GM21367 (cell line): ENCODE results near the gene CLDN7.

ENCODE experiments used
- ATAC-seq: cut with Tn5 transposase; IDR thresholded peaks from one replicate; pipeline ENCODE4 v1.9.1; 2021; ENCODE audit not compliant: unreplicated experiment

Gene CLDN7

DNA sequence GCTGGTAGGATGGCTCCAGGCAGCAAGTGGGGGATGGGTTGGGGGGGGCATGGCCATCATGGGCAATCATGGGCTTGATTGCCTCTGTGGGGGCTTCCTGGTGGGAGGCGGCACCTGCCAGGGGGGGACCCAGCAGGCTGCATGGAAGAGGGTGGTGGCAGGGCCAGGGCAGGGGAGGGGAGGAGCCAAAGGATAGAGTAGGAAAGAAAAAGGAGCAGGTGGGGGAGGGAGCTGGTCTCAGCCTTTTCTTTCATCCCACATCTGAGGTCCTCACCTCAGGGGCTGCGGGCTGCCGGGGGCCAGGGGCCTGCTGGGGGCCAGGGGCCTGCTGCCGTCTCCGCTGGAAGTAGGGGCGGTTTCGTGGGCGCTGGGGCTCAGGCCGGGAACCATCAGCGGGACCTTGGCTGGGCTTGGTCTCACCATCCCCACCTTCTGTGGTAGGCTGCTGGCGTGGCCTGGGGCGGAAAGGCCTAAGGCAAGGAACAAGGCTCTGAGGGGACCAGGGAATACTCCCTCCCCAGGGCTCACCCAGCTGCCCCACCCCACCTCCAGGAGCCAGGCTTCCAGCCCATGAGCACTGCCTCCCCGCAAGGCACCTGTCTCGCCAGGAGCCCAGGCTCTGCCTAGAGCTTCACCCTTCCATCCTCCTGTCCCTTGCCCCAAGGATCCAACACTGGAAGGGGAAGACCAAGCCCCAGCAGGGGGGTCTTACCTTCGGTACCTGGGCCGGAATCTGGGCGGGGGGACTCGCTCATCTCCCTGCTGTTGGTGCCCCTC, 27.2 kb upstream of the CLDN7 start:
- ATAC-seq, result no peak

DNA sequence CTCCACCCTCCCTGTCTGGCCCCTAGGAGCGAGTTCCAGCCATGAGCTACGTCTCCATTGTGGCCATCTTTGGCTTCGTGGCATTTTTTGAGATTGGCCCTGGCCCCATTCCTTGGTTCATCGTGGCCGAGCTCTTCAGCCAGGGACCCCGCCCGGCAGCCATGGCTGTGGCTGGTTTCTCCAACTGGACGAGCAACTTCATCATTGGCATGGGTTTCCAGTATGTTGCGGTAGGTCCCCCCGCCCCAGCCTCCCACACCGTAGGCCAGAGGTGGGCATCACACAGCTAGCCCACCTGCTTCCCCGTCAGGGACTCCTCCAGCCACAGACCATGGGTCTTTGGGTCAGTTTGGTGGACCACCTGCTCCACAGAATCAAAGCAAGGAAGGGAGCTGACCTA, 23.4 kb upstream of the CLDN7 start:
- ATAC-seq, result no peak

DNA sequence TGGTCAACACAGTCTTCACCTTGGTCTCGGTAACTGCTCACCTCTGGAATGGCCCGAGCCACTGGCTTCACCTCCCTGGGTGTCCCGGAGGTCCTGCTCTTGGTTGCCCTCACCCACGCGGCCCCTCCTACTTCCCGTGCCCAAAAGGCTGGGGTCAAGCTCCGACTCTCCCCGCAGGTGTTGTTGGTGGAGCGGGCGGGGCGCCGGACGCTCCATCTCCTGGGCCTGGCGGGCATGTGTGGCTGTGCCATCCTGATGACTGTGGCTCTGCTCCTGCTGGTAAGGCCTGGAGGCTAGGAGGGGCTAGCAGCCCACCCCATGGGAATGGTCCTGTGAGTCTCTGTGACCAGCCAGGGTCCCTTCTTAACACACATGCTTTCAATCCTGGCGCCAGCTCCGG, 22.6 kb upstream of the CLDN7 start:
- no peak for ATAC-seq

DNA sequence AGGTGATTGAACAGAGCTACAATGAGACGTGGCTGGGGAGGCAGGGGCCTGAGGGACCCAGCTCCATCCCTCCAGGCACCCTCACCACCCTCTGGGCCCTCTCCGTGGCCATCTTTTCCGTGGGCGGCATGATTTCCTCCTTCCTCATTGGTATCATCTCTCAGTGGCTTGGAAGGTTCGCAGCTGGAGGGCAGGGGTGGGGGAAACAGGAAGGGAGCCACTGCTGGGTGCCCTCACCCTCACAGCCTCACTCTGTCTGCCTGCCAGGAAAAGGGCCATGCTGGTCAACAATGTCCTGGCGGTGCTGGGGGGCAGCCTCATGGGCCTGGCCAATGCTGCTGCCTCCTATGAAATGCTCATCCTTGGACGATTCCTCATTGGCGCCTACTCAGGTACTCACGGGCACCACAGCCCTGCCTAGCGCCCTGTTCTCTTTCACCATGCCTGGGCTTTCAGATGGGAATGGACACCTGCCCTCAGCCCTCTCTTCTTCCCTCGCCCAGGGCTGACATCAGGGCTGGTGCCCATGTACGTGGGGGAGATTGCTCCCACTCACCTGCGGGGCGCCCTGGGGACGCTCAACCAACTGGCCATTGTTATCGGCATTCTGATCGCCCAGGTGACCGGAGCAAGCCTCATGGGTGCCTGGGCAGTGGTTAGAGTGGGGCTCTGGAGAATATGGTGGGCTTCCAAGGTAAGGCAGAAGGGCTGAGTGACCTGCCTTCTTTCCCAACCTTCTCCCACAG, 21.4 kb upstream of the CLDN7 start:
- ATAC-seq, result no peak

DNA sequence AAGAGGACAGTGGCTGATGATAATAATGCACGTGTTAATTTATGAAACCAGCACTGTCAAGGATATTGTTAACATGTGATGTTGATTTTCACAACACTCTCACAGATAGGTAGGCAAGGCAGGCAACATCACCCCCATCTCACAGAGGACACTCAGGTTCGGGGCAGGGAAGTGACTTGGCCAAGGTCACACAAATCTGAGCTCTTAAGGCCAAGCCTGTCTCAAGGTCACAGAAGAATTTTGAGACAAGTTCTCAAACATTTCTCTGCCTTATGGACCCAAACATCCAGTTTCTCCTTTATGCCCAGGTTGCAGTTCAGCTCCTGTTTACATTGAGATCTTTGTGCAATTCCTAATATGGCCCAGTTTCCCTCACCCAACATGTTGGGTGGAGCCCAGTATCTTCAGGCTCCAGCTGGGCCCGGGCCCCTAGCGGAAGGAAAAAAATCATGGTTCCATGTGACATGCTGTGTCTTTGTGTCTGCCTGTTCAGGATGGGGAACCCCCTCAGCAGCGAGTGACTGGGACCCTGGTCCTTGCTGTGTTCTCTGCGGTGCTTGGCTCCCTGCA, 20.6 kb upstream of the CLDN7 start:
- ATAC-seq, result no peak

DNA sequence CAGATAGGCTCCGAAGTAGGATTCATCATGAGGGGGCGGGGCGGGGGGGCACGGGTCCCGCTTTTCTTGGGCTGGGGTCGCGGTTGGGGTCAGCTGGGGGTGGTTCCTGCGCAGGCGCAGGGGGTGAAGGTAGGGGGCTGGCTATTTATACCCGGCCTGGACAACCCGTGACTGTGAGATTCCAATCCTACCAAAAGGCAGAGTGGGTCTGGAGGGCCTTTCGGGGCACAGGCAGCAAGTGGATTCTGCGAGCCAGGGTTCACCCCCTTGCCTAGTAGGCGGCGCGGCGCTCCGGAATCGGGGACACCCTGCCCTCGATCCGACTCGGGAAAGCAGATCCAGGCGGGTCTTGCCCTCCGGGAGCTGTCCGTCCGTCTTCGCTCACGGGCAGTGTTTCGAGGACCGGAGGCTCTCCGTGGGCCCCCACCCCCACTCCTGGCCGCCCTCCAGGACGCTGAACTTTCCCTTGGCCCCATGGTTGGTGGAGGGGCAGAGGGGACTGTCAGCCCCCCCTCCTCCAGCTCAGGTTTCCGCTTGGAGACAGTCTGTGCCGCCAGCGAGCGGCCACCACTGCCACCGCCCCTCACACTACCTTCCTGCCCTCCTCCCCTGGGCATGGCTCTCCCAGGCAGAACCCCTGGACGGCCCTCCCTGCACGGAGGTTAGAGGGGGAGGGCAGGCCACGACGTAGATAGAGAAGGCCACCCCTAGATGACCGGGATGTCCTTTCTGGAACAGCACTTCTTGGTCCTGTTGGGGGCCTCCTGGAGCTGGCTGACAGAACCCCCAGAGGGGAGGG, 19.9 kb upstream of the CLDN7 start:
- ATAC-seq, result no peak

DNA sequence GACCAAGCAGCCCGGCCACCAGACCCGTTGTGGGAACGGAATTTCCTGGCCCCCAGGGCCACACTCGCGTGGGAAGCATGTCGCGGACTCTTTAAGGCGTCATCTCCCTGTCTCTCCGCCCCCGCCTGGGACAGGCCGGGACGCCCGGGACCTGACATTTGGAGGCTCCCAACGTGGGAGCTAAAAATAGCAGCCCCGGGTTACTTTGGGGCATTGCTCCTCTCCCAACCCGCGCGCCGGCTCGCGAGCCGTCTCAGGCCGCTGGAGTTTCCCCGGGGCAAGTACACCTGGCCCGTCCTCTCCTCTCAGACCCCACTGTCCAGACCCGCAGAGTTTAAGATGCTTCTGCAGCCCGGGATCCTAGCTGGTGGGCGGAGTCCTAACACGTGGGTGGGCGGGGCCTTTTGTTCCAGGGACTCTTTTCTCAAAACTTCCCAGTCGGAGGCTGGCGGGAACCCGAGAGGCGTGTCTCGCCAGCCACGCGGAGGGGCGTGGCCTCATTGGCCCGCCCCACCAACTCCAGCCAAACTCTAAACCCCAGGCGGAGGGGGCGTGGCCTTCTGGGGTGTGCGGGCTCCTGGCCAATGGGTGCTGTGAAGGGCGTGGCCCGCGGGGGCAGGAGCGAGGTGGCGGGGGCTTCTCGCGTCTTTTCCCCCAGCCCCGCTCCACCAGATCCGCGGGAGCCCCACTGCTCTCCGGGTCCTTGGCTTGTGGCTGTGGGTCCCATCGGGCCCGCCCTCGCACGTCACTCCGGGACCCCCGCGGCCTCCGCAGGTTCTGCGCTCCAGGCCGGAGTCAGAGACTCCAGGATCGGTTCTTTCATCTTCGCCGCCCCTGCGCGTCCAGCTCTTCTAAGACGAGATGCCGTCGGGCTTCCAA, 19.0 kb upstream of the CLDN7 start, which contains the start of gene SLC2A4:
Gene SLC2A4, plus strand, starts transcription at position 645 of the 879 bp plus-strand sequence. Its CDS starts 217 bp downstream, at position 862.
- ATAC-seq, result no peak

DNA sequence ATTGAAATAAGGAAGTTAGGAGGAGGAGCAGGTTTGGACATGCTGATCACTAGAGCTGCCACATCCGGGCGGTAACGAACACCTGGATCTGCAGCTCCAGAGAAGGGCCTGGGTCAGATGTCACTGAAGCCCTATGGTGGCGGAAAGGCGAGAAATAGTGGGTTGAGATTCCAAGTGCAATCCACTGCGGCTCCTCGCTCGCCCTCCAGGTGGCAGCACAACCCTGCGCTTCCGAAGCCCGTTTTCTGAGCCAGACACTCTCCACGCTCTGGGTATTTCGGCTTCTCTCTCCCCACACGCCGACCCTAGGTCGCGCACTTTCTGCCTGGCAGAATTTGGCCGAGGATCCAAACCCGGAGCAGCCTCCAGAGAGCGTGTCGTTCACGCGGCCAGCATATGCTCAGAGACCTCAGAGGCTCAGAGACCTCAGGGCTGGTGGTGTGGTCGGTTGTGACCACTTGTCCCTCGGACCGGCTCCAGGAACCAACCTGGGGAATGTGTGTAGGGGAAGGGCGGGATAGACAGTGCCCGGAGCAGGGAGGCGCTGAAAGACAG, 18.3 kb upstream of the CLDN7 start:
- ATAC-seq, result peak; percentile 48

DNA sequence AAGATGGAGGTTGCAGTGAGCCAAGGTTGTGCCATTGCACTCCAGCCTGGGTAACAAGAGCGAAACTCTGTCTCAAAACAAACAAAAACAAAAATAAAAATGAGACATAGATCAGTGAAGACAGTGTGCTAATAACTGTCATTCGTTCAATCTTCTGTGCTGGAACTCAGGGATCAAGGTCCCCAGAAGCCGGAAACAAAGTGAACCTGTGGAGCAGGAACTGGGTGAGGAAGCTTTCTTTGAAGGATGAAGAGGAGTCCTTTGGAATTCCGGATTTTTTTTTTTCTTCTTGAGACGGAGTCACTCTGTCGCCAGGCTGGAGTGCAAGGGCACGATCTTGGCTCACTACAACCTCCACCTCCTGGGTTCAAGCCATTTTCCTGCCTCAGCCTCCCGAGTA, 17.2 kb upstream of the CLDN7 start:
- ATAC-seq, result no peak

DNA sequence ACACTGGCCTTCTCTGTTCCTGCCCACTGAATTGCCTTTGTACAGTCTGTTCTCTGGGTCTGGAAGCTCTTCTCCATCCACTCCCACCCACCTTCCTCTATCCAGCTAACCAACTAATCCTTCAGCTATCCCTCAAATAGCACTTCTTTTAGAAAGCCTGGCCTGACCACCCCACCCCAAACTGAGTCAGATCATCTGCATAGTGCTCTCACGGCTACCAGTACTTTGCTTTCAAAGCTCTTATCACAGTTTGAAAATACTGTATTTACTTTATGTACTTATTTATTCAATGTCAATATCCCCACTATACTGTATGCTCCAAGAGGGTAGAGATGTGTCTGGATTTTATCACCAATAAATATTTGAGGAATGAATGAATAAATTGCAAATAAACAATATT, 4.5 kb upstream of the CLDN7 start:
- no peak for ATAC-seq

DNA sequence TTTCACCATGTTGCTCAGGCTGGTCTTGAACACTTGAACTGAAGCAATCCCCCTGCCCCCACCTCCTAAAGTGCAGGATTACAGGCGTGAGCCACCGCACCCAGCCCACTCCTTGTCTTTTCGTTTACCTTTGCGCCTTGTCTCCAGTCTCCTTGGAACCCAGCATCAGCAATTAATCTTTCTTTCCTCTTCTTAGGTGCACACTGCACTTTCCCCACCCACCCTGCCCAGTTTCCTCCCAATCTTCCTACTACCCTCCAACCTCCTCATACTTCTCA, 1.5 kb upstream of the CLDN7 start:
- no peak for ATAC-seq

DNA sequence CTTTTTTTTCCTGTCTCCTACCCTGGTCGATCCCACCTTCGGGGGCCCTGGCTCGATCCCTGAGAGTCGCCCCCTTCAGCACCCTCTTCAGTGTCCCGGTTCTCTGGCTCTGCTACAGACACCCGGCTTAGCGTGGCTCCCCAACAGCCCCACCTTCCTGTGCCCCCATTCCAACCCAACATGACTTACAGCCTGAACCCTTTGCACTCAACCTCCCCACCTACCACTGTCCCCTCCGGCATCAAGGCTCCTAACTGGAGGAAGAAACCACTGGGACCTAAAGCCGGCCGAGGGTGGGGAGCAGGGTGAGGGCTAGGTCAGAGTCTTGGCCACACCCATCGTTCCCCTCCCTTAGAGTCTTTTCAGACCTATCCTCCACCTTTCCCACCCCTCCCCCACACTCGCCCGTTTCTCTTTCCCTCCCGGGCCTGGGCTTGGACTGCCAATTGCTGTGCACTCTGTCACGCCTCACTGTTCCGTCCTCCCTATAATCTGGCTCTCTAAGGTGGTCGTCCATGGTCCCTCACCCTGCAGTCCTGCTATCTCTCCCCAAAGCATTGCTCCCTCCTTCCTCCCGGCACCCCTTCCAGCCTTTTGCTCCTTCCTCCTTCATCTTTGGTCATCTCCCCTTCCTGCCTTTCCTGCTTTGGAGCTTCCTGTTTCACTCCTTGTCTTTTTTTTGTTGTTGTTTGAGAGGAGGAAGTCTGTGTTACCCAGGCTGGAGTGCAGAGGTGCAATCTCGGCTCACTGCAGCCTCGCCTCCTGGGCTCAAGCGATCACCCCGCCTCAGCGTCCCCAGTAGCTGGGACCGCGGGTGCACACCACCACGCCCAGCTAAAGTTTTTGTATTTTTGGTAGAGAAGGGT, 890 bp upstream of the CLDN7 start:
- ATAC-seq, result no peak

DNA sequence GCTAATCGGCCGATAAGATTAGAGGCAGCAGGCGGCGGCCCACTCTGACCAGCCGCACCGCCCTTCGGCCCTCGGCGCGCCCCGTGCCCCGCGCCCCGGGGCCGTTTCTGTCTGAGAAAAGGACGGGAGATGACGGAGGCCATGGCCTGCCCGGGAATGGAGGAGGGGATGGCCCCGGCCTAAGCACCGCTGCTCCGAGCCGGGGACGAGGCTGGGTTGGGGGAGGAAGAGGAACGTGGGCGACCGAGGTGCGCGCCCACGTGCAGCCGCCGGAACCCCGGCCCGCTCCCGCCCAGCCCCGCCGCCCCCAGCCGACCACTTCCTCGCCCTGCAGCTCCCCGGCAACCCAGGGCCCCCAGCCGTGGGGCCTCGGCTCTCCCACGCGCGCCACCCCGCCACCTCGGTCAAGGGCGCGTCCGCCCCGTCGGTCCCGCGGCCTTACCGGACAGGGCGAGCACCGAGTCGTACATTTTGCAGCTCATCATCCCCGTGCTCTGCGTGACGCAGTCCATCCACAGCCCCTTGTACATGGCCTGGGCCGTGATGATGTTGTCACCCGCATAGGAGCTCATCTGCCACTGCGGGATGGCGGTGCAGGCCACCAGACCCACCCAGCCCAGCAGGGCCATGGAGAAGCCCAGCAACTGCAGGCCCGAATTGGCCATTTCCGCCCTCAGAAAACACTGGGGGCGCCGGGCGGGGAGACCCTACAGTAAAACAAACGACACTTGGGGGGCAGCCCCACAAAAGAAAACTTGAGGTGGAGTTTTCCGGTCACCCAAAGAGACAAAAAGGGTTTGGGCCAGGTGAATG, 693 bp downstream of the CLDN7 start:
- no peak for ATAC-seq

DNA sequence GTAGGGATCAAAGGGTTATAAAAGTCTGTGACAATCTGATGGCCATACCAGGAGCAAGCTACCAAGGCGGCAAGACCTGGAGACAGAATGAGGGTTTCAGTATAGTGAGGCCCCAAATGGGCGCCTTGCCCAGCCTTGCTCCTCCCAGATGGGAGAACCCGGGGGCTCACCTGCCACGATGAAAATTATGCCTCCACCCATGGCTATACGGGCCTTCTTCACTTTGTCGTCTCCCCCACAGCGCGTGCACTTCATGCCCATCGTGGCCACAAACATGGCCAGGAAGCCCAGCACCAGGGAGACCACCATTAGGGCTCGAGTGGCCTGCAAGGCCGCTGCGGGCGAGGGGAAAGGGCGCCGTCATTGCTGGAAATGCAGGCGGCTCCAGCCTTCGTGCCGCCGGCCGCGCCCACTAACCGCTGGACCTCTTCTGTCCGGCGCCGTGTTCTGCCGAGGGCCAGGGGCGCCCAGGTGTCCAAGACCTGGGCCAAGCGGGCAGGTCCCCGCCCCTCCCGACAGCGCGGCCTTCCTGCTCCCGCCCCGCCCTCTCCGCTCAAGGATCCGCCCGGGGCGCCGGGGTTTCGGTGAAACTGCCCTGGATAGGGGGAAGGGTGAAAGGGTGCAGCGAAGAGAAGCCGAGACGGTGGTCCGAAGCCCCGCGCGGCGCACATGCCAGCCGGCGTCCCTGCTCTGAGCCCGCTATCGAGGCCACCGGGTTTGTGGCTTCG, 1.5 kb downstream of the CLDN7 start:
- no peak for ATAC-seq

DNA sequence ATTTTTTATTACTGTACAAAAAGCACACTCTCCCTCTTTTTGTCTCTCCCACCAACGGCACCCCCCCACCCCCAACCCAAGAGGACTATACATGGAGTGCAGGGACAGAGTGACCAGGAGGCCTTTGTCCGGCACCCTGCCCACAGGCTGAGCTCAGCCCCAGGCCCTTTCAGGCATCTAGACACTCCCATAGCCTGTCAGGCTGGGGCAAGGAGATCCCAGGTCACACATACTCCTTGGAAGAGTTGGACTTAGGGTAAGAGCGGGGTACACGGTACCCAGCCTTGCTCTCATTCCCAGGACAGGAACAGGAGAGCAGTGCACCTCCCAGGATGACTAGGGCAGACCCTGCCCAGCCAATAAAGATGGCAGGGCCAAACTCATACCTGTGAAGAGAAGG, 2.1 kb downstream of the CLDN7 start:
- ATAC-seq, result no peak

DNA sequence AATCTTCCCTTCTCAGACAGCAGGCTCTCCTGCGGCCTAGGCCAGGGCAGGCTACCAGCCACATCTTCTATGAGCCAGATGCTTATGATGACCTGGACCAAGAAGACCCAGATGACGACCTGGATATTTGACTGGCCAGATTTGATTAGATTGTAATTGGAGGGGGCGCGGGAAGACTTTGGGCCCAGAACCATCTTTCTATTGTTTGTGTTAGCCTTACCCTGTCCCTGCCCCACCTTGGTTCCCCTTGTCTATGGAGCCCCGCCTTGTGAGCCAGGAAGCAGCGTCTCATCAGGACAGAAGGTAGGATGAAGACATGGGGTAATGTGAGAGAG, 2.8 kb downstream of the CLDN7 start:
- no peak for ATAC-seq

DNA sequence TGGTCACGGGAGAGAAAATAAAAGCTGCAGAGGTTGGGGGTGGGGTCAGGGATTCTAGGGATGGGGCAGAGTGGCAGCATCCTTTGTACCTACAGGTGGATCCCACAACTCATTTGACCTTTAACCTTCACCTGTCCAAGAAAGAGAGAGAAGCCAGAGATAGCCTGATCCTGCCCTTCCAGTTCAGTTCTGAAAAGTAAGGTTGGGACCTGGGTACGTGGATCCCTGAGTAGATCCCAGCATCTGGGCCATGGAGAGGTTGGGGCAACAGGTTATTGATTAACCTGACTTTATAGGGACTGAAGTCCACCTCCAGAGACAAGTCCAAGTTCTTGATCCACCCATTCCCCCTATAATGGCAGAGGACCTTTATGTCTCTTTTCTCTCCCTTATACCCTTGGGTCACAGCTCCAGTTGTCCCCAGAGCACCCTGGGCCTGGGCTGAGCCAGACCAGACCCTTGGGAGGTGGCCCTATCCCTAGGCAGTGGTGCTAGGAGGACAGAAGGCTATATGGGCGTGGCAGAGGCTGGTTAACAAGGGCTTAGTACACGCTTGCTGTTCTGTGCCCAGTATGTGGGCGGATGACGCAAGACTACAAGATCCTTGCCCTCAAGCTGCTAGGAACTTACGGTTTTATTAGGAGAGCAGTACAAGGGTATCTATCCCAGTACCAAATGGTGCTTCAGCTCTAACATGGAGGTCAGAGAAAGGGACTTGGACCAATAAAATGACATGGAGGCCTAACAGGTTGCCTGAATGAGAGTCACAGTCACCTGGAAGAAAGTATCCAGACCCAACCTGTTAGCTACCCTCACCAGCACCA, 3.3 kb downstream of the CLDN7 start:
- no peak for ATAC-seq
